Measurements from ENCODE around the gene ADCY4.

DNA sequence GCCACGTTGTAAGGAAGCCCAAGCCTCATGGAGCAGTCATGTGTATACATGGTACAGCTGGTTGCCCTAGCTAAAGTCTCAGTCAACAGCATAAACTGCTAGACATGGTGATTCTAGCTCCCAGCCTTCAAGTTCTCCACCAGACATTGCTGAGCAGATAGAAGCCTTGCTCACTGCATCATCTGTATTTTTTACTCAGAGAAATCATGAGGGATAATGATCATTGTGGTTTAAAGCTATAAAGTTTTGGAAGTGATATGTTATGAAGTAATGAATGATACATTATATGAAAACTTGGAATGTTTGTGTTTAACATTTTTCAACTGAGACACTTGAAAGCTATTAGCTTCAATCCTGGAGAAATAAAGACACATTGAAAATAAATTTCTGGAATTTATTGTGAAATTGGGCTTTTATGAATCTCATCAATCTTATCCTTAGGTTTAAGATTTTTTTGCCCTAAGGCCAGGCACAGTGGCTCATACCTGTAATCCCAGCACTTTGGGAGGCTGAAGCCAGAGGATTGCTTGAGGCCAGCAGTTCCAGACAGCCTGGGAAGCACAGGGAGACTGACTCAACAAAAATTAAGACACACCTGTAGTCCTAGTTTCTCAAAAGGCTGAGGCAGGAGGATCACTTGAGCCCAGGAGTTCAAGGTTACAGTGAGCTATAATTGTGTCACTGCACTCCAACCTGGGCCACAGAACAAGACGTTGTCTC, 27.5 kb upstream of the ADCY4 start:
- no peak for TF ChIP-seq POLR2A (IDR thresholded peaks at IDR 0.05)
- TF ChIP-seq, protein P1, sequence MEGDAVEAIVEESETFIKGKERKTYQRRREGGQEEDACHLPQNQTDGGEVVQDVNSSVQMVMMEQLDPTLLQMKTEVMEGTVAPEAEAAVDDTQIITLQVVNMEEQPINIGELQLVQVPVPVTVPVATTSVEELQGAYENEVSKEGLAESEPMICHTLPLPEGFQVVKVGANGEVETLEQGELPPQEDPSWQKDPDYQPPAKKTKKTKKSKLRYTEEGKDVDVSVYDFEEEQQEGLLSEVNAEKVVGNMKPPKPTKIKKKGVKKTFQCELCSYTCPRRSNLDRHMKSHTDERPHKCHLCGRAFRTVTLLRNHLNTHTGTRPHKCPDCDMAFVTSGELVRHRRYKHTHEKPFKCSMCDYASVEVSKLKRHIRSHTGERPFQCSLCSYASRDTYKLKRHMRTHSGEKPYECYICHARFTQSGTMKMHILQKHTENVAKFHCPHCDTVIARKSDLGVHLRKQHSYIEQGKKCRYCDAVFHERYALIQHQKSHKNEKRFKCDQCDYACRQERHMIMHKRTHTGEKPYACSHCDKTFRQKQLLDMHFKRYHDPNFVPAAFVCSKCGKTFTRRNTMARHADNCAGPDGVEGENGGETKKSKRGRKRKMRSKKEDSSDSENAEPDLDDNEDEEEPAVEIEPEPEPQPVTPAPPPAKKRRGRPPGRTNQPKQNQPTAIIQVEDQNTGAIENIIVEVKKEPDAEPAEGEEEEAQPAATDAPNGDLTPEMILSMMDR (IDR thresholded peaks at IDR 0.05) = no peak

All from right lobe of liver (tissue), 4 donors.